GM21447 (cell line): Measurements from ENCODE around the gene FYN.
"Not testable (repeated sequence)": the region's sequence is repeated elsewhere in the genome, so short reads cannot be mapped to it uniquely, and the experiment has no call there.

ENCODE experiments used
- ATAC-seq: cut with Tn5 transposase; IDR thresholded peaks from one replicate; pipeline ENCODE4 v1.9.1; 2021; ENCODE audit not compliant: unreplicated experiment

Gene FYN

GRCh38 chr6:111873178-111874024, at the start of gene FYN:
TSS of gene FYN (minus strand) at chr6:111873452. CDS start at chr6:111720051, 153,401 bp downstream.
- peak; percentile 98 for ATAC-seq

GRCh38 chr6:111922454-111923297, 49.4 kb upstream of the FYN start:
- no peak for ATAC-seq

GRCh38 chr6:111921103-111921502, 47.9 kb upstream of the FYN start:
- ATAC-seq, result no peak

- ATAC-seq, result no peak
These were observed 47.3 kb upstream of the FYN start for GRCh38 chr6:111920578-111920977.

- no peak for ATAC-seq
These were observed 45.6 kb upstream of the FYN start for GRCh38 chr6:111918825-111919224.

GRCh38 chr6:111916747-111917146, 43.5 kb upstream of the FYN start:
- no peak for ATAC-seq

- no peak for ATAC-seq
These were observed 41.4 kb upstream of the FYN start for GRCh38 chr6:111914617-111915016.

GRCh38 chr6:111912904-111913303, 39.7 kb upstream of the FYN start:
- no peak for ATAC-seq

GRCh38 chr6:111911428-111911827, 38.2 kb upstream of the FYN start:
- ATAC-seq, result no peak

GRCh38 chr6:111909238-111909637, 36.0 kb upstream of the FYN start:
- ATAC-seq, result no peak

GRCh38 chr6:111908365-111908764, 35.1 kb upstream of the FYN start:
- ATAC-seq, result not testable (repeated sequence)

- no peak for ATAC-seq
These were observed 27.5 kb upstream of the FYN start for GRCh38 chr6:111900735-111901134.

GRCh38 chr6:111899531-111899930, 26.3 kb upstream of the FYN start:
- ATAC-seq, result no peak

- ATAC-seq, result no peak
These were observed 25.2 kb upstream of the FYN start for GRCh38 chr6:111898452-111898851.

- ATAC-seq, result no peak
These were observed 21.7 kb upstream of the FYN start for GRCh38 chr6:111894951-111895350.

GRCh38 chr6:111894272-111894671, 21.0 kb upstream of the FYN start:
- no peak for ATAC-seq

- ATAC-seq, result no peak
These were observed 19.2 kb upstream of the FYN start for GRCh38 chr6:111892431-111892830.

- ATAC-seq, result no peak
These were observed 17.7 kb upstream of the FYN start for GRCh38 chr6:111890988-111891387.

- no peak for ATAC-seq
These were observed 15.9 kb upstream of the FYN start for GRCh38 chr6:111888928-111889695.

GRCh38 chr6:111886793-111887192, 13.5 kb upstream of the FYN start:
- not testable (repeated sequence) for ATAC-seq

- ATAC-seq, result no peak
These were observed 12.2 kb upstream of the FYN start for GRCh38 chr6:111885373-111886027.
